ENCODE measurements around the gene TPD52L3.

The TPD52L3 gene

DNA sequence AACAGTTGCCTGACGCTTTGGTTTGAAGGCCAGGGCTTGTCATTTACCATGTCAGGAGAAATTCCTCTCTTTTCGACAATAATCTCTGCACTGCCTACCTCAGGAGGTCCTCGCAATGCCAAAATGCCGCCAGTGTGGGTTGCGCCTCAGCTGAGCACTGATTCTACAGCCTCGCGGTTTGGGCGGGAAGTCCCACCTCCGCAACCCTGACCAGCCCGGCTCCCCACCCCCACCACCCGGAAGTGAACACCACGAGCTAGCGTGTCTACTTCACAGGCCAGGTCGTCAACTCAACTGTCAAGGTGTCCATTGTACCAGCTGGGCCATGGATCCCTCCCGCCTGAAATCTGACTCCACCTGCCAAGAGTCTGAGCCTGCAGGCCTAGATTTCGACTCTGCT lies at the start of gene TPD52L3:
Gene TPD52L3, plus strand, starts transcription at position 273 of the 400 bp plus-strand sequence. CDS start 221 bp downstream, outside the sequence.
- no peak within 1 kb of the TSS for H3K4me3 ChIP-seq (ENCODE audit: low read depth, low read length)
- TF ChIP-seq, protein P1, sequence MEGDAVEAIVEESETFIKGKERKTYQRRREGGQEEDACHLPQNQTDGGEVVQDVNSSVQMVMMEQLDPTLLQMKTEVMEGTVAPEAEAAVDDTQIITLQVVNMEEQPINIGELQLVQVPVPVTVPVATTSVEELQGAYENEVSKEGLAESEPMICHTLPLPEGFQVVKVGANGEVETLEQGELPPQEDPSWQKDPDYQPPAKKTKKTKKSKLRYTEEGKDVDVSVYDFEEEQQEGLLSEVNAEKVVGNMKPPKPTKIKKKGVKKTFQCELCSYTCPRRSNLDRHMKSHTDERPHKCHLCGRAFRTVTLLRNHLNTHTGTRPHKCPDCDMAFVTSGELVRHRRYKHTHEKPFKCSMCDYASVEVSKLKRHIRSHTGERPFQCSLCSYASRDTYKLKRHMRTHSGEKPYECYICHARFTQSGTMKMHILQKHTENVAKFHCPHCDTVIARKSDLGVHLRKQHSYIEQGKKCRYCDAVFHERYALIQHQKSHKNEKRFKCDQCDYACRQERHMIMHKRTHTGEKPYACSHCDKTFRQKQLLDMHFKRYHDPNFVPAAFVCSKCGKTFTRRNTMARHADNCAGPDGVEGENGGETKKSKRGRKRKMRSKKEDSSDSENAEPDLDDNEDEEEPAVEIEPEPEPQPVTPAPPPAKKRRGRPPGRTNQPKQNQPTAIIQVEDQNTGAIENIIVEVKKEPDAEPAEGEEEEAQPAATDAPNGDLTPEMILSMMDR (IDR thresholded peaks at IDR 0.05; ENCODE audit: low read depth, low read length) = no peak

DNA sequence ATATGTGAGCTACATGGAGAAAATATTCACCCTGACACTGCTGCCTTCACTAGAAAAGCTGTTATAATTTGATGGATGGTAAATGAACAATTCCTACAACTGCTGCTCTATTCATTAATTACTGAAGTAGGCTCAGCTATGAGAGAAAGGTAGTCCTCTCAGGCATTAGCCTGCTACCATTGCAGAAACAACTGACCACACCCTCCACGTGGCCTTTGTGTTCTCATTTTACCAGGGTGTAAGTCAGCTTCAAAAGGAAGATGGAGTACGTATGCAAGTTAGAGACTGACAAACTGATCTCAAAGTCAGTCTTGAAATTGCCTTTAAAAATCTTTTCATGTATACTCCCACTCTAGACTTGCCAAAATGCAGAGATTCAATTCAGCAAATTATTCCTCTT lies 26.3 kb upstream of the TPD52L3 start:
- TF ChIP-seq, protein P1 (IDR thresholded peaks at IDR 0.05; ENCODE audit: low read depth, low read length) = no peak
- no peak overlapping the region for H3K4me3 ChIP-seq (ENCODE audit: low read depth, low read length)

DNA sequence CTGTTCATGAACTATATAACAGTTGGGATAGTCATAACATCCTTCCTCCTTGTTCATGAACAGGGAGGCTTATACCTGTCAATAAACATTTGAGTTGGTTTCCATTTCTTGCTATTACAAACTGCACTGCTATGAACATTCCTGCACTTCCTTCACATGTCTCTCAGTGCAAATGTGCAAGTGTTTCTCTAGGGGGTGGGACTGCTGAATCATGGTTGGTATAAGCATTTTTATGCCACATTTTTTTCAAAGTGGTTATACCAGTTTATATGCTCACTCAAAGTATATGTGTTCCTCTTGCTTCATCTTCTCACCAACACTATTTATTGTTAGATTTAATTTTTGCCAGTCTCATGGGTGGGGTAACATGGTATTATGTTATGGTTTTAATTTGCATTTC lies 25.8 kb upstream of the TPD52L3 start:
- TF ChIP-seq, protein P1 (IDR thresholded peaks at IDR 0.05; ENCODE audit: low read depth, low read length) = no peak

GRCh38 chr9:6304232-6304631 lies 23.9 kb upstream of the TPD52L3 start:
- H3K4me3 ChIP-seq (ENCODE audit: low read depth, low read length) = no peak overlapping the region
- TF ChIP-seq, protein P1 (IDR thresholded peaks at IDR 0.05; ENCODE audit: low read depth, low read length) = no peak

More for the DNA sequence above, 25.8 kb upstream of the TPD52L3 start:
- no peak overlapping the region for H3K4me3 ChIP-seq (ENCODE audit: low read depth, low read length)

GRCh38 chr9:6305954-6306563 lies 22.1 kb upstream of the TPD52L3 start:
- TF ChIP-seq, protein P1 (IDR thresholded peaks at IDR 0.05; ENCODE audit: low read depth, low read length) = no peak

DNA sequence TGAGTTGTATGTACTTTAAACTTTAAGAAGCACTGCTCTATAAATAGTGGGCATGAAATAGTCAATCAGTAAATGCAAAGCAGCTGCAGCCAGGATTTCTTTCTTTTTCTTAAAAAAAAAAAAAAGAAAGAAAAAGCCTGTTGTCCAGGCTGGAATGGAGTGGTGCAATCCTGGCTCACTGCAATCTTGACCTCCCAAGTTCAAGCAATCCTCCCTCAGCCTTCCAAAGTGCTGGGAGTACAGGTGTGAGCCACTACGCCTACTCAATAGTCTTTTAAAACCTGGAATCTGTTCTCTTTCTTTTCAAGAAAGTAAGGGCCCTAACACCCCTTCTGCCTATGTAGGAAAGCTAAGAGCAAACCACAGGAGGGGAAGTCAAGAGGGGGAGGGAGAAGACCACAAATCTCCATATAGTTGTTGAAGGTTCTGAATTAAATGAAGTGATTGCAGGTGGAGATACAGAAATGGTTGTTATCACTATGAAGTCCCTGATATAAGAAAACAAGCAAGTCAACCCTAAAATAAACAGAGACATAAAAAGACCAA lies 20.6 kb upstream of the TPD52L3 start:
- TF ChIP-seq, protein P1 (IDR thresholded peaks at IDR 0.05; ENCODE audit: low read depth, low read length) = no peak
- no peak overlapping the region for H3K4me3 ChIP-seq (ENCODE audit: low read depth, low read length)

More at GRCh38 chr9:6305954-6306563, 22.1 kb upstream of the TPD52L3 start:
- no peak overlapping the region for H3K4me3 ChIP-seq (ENCODE audit: low read depth, low read length)

DNA sequence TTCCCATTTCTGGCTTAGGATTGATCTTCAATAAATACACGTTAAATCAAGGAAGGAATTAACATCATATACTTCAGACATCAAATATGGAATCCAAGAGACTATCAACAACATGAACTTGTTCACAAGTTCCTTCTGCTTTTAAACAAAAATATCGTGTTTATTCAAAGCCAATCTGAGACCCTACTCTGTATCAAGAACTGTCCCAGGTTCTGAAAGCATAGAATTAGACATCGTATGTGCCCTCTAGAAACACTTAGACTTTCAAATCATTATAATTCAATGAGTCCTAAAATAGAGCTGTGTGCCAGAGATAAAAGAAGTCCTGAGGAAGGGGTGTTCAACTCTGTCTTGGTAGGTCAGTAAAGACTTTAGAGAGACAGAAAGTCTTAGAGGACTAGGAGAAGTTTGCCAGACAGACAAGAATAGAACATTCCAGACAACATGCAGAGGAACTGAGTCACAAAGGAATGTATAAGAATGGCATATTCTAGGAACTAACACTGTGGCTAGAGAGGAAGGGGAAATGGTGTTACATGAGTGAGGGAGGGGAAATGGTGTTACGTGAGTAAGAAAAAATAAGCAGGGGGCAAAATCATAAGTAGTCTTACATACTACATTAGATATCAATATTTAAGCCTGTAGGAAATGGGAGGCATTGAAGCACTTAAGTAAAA lies 2.9 kb downstream of the TPD52L3 start:
- TF ChIP-seq, protein P1 (IDR thresholded peaks at IDR 0.05; ENCODE audit: low read depth, low read length) = no peak

More for the DNA sequence above, 2.9 kb downstream of the TPD52L3 start:
- H3K4me3 ChIP-seq (ENCODE audit: low read depth, low read length) = no peak overlapping the region

Measured in WI38 (cell line).